ENCODE measurements around the gene RIMBP2.

Gene RIMBP2

DNA sequence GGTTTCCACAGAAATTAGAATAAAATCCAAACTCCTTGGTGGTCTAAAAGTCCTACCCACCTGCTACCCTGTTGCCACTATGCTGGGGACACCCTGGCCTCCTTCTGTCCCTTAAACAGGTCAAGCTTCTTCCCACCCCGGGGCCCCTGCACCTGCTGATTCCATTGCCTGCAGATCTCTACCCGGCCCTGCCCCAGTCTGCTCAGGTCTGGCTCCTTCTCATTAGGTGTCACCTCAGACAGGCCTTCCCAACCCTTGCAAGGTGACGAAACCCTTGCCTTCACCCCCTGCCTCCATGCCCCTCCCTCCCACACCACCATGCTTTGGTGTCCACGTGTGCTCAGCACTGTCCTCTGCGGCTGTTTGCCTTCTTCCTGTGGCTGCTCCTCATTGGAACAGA, 207.8 kb downstream of the RIMBP2 start:
- TF ChIP-seq, protein P1, sequence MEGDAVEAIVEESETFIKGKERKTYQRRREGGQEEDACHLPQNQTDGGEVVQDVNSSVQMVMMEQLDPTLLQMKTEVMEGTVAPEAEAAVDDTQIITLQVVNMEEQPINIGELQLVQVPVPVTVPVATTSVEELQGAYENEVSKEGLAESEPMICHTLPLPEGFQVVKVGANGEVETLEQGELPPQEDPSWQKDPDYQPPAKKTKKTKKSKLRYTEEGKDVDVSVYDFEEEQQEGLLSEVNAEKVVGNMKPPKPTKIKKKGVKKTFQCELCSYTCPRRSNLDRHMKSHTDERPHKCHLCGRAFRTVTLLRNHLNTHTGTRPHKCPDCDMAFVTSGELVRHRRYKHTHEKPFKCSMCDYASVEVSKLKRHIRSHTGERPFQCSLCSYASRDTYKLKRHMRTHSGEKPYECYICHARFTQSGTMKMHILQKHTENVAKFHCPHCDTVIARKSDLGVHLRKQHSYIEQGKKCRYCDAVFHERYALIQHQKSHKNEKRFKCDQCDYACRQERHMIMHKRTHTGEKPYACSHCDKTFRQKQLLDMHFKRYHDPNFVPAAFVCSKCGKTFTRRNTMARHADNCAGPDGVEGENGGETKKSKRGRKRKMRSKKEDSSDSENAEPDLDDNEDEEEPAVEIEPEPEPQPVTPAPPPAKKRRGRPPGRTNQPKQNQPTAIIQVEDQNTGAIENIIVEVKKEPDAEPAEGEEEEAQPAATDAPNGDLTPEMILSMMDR (IDR thresholded peaks at IDR 0.05) = no peak

DNA sequence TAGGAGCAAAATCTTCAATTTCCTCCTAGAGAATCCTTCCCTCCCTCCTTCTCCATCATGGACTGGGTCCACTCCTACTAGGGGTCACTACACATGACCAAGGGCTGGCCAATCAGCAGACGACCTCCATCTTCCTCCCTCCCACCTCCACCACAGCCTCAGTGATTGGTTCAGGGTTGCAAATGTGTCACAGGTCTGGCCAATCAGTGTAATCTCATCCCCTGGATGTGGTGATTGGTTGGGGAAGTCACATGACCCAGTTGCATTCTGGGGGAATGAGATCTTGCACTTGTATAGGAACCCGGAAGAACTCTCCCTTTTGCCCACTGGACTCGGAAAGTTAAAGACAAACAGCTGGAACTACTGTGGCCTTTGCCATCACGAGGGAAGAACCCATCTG, 209.3 kb downstream of the RIMBP2 start:
- TF ChIP-seq, protein P1 (IDR thresholded peaks at IDR 0.05) = no peak

DNA sequence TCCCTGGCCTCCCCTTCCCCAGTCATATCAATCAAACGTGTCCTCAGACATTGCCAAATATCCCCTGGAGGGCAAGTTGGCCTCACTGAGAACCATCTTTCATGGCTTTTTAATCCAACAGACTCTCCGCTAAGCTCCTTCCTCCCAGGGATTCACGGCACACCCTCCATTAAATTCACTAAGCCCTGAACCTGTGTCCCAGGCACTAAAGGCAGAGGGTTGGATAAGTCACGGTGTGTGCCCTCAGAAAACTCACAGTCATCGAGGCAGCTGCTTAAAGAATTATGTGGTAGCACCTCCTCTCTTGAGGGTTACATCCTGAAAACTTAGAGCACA, 211.3 kb downstream of the RIMBP2 start:
- TF ChIP-seq, protein P1 (IDR thresholded peaks at IDR 0.05) = no peak

DNA sequence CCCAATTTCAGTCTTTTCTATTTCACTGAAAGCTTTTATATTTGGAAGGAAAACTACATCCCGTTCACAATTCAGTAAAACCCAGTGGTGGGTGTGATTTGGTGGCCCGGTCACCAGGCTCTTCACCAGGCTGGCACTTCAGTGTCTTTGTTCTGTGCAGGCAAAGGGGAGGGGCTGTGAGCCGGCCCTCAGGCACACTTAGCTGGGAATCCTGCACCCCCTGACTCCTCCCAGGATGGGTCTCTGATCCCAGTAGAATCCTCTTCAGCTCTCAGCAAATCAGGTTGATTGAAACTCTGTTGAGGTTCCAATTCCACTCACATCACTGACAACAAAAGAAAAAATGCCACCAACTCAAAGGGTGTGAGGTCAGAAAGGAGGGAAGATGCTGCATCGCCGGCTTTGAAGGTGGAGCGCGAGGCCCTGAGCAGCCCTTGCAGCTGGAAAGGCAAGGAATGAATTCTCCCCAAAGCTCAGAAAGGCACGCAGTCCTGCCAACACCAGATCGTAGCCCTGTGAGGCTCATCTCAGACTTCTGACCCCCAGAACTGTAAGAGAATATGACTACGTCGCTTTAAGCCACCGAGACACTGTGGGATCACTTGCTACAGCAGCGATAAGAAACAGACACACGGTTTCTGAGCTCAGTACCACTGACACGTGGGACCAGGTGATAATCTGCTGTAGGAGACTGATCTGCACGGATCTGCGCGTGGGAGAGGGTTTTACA, 211.8 kb downstream of the RIMBP2 start:
- TF ChIP-seq, protein P1 (IDR thresholded peaks at IDR 0.05) = no peak

DNA sequence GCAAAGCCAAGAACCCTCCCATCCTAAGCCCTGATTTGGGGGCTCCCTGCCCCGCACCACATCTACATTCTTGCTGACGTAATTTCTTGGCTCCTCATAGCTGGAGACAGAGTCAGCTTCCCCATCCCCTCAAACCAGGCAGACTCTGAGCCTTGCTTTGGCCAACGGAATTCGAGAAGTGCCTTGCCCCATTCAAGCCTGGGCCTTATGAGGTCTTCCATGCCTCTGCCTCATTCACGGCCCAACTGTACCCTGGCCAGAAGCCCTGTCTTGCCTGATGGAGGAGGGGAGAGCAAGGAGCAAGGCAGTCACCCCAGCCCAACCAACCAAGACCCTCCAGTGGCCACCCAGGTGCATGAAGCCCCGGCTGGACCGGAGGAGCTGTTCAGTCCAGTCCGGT, 214.3 kb downstream of the RIMBP2 start:
- TF ChIP-seq, protein P1 (IDR thresholded peaks at IDR 0.05) = no peak

DNA sequence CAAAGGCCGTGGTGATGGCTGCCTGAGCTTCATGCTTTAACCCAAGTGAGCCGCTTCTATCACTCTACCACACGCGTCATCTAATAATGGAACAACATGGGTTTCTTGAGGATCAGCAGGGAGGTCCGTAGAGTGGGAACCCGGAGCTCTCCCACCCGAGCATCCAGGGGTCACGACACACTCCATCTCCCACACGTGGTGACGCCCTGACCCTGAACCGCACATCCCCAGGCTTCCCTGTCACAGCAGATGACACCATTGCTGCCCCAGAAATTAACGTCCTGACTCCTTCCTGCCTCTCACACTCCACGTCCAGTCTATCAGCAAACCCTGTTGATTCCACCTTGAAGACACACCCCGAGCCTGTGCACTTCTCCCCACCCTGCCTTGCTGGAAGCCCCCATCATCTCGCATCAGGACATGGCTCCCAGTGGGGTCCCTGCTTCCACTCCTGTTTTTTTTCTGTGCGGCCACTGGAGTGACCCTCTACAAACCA, 215.2 kb downstream of the RIMBP2 start:
- TF ChIP-seq, protein P1 (IDR thresholded peaks at IDR 0.05) = no peak

DNA sequence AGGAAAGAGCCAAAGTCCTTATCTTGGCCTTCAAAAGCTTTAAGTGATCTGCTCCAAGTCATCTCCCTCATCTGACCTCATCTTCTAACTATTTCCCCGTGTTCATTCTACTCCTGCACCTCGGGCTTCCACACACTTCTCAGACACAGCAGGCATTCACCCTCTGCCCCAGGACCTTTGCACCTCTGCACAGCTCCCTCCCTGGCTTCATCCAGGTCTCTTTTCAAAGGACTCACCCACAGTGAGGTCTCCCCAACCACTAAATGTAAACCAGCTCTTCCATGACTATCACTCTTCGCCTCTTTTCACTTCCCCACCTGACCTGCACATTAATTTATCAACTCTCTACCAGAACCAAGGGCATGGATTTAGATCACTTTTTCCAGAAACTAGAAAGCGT, 216.6 kb downstream of the RIMBP2 start:
- TF ChIP-seq, protein P1 (IDR thresholded peaks at IDR 0.05) = no peak

All from LNCAP (cell line).